ENCODE results near the gene TBC1D22A. TPM values are rescaled to one million over a fixed set of nuclear protein-coding genes. Genes with fewer than 3 reads are reported as not detected.

TBC1D22A gene, protein sequence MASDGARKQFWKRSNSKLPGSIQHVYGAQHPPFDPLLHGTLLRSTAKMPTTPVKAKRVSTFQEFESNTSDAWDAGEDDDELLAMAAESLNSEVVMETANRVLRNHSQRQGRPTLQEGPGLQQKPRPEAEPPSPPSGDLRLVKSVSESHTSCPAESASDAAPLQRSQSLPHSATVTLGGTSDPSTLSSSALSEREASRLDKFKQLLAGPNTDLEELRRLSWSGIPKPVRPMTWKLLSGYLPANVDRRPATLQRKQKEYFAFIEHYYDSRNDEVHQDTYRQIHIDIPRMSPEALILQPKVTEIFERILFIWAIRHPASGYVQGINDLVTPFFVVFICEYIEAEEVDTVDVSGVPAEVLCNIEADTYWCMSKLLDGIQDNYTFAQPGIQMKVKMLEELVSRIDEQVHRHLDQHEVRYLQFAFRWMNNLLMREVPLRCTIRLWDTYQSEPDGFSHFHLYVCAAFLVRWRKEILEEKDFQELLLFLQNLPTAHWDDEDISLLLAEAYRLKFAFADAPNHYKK
- 9.1 to 10.6 TPM (median 10.0 TPM) in 5 replicates for total RNA-seq (2022; extraction: Qiagen RNA extraction; ENCODE audit: low read depth)

DNA sequence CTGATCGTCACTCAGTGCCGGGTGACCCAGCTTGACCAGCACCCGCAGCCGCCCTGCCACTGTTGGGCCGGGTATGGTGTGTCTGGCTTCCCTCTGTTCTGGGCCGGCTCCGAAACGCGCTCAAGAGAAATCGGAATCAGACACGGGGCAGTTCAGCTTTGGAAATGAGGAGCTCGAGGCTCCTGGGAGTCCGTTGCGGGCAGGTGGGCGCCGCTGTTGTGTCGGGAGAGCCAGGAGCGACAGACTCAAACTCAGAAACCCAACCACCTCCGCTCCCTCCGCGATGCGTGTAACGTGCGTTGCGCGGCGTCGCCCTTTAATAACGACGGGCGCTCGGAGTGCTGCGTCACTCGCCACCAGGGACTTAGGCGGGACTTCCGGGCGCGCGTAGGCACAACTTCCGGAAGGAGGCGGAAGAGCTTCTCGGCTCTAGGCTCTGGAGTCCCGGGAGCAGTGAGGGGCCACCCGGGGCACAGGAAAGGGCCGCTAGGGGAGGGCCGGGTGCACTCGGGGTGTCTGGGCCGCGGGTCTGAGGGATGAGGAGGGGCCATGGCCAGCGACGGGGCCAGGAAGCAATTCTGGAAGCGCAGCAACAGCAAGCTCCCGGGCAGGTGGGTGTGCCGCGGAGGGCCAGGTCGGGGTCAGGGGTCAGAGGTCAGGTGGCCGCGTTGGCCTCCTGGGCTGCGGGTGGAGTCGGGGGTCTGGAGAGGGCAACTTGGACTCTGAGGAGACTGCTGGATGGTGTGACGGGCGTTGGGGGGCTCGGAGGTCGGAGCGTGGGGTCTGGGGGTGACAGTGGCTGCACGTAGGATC, at the start of gene TBC1D22A:
Gene TBC1D22A (plus strand): TSS at position 413 of the 813 bp plus-strand sequence. CDS start 137 bp downstream, at position 550.

DNA sequence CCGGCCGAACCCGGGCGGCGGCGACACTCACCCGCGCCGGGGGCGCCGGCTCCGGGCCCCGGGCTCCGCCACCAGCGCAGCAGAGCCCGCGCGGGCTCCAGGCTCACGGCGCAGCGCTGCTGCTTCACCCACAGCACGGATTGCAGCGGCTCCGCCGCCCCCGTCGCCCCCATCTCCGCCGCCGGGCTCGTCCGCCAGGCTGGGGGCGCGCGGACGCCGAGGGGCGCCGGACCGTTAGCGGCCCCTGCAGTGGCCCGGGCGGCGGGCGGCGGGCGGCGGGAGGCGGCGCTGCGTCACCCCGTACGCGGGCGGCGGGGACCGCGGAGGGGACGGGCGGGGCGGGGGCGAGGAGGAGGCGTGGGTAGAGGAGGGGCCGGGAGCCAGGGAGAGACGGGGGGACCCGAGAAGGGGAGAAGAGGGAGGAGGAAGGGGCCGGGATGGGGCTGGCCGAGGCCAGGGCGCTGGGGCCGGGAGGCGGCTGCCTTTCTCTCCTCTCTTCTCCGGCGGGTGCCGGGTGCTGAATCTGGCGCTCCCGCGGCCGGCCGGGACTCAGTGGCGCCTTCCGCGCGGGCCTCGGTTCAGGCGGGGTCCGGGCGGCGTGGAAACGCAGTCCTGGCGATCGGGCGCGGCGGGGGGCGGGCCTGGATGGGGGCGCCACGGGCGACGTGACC, 24.3 kb upstream of the TBC1D22A start, which contains the start of gene CERK:
Gene CERK (minus strand): TSS at position 277 of the 671 bp plus-strand sequence. CDS start 104 bp downstream, at position 173.

Other genes with a start within 250 kb of the TBC1D22A start
- gene CELSR1, start 225.0 kb upstream of the TBC1D22A start, total RNA-seq (2022; extraction: Qiagen RNA extraction; ENCODE audit: low read depth): 23.3 to 31.4 TPM (median 27.9 TPM) in 5 replicates
- 14.7 to 24.6 TPM (median 22.4 TPM) in 5 replicates for gene GRAMD4, start 142.3 kb upstream of the TBC1D22A start, total RNA-seq (2022; extraction: Qiagen RNA extraction; ENCODE audit: low read depth)
- 23.1 to 26.5 TPM (median 24.0 TPM) in 5 replicates for gene CERK, start 24.4 kb upstream of the TBC1D22A start, total RNA-seq (2022; extraction: Qiagen RNA extraction; ENCODE audit: low read depth)